IPS-18a (cell line): ENCODE results near the gene RAB44.

Experiments
- H3K27ac ChIP-seq: one replicate; pipeline ENCODE4 v1.5.1; 2013; ENCODE audit warnings: low read length
- H3K27me3 ChIP-seq: one replicate; pipeline ENCODE4 v1.6.1; 2013; ENCODE audit warnings: mild to moderate bottlenecking, low read length; ENCODE audit not compliant: control insufficient read depth, insufficient read depth
- H3K36me3 ChIP-seq: one replicate; pipeline ENCODE4 v1.6.1; 2013; ENCODE audit warnings: low read depth, low read length; ENCODE audit not compliant: control insufficient read depth
- H3K4me1 ChIP-seq: one replicate; pipeline ENCODE4 v1.6.1; 2013; ENCODE audit warnings: low read depth, low read length; ENCODE audit not compliant: control insufficient read depth
- H3K4me3 ChIP-seq: one replicate; pipeline ENCODE4 v1.5.1; 2013; ENCODE audit warnings: low read length
- H3K9ac ChIP-seq: one replicate; pipeline ENCODE4 v1.6.1; 2013; ENCODE audit warnings: mild to moderate bottlenecking, low read length, moderate library complexity
- H3K9me3 ChIP-seq: one replicate; pipeline ENCODE4 v1.6.1; 2013; ENCODE audit warnings: low read depth, low read length; ENCODE audit not compliant: control insufficient read depth

Gene RAB44

DNA sequence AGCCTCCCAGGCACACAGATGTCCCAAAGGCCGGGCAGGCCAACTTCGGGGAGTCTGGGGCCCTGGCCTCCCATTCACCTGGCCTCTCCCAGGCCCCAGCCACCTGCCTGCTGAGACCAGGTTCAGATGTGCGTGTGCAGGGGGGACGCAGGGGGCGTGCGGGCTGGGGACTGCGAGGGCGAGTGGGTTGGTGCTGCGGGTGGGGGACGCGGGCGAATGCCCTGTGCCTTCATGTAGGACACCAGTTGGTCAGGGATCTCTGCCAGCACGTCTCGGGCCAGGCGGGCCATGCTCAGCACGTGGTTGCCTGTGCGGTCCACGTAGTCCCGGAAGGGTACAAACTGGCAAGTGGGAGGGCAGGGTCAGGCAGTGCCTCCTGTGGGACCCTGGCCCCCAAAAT, 44.5 kb downstream of the RAB44 start:
- Histone ChIP-seq H3K4me1 (no peaks in the 10 kb centered on the region), H3K9ac (no peak overlapping the region), H3K9me3 (no peaks in the 10 kb centered on the region), H3K27me3 (no peaks in the 10 kb centered on the region), H3K27ac (no peak overlapping the region), H3K36me3 (no peaks in the 10 kb centered on the region), H3K4me3 (no peak overlapping the region)

DNA sequence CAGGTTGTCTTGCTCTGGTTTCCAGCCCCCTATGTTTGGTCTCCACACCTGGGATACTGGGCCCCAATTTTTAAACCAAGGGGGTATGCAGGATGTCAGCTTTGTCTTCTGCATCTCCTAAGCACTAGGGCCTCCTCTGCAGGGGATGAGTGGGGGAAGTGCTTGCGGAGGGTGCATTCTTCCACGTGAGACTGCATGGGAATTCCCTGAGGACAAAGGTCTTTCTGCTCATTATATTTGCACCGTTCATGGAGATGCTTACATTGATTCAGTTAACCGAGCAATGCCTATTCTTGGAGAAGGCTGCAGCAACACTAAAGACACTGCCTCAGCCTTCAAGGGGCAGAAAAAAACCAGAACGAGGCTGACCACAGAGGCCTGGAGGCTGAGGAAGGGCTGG, 45.4 kb downstream of the RAB44 start:
- Histone ChIP-seq H3K4me3 (no peak overlapping the region), H3K36me3 (no peaks in the 10 kb centered on the region), H3K27me3 (no peaks in the 10 kb centered on the region), H3K4me1 (no peaks in the 10 kb centered on the region), H3K27ac (no peak overlapping the region), H3K9ac (no peak overlapping the region), H3K9me3 (no peaks in the 10 kb centered on the region)

GRCh38 chr6:36743538-36744303, 46.1 kb downstream of the RAB44 start:
- H3K9ac ChIP-seq = no peak overlapping the region
- no peaks in the 10 kb centered on the region for H3K27me3 ChIP-seq
- no peaks in the 10 kb centered on the region for H3K36me3 ChIP-seq
- H3K4me3 ChIP-seq = no peak overlapping the region
- H3K4me1 ChIP-seq = no peaks in the 10 kb centered on the region
- no peak overlapping the region for H3K27ac ChIP-seq
- H3K9me3 ChIP-seq = no peaks in the 10 kb centered on the region

DNA sequence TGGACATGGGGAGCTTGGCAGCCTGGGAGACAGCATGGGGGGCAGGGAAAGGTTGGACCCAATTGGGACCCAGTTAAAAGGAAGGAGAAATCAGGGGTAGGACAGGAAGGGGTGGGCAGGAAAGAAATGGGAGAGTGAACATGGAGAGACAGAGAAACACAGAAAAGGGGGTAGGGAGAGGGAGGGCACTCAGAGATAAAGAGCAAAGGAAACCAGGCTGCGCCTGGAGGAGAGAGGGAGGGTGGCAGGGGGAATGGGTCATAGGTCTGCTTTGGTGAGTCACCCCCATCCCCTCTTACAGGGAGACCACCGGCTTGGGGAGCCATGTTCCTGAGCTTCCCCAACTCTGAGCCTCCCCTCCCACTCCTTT, 46.7 kb downstream of the RAB44 start:
- no peak overlapping the region for H3K4me3 ChIP-seq
- no peaks in the 10 kb centered on the region for H3K9me3 ChIP-seq
- no peak overlapping the region for H3K9ac ChIP-seq
- no peak overlapping the region for H3K27ac ChIP-seq
- H3K4me1 ChIP-seq = no peaks in the 10 kb centered on the region
- no peaks in the 10 kb centered on the region for H3K36me3 ChIP-seq
- no peaks in the 10 kb centered on the region for H3K27me3 ChIP-seq

DNA sequence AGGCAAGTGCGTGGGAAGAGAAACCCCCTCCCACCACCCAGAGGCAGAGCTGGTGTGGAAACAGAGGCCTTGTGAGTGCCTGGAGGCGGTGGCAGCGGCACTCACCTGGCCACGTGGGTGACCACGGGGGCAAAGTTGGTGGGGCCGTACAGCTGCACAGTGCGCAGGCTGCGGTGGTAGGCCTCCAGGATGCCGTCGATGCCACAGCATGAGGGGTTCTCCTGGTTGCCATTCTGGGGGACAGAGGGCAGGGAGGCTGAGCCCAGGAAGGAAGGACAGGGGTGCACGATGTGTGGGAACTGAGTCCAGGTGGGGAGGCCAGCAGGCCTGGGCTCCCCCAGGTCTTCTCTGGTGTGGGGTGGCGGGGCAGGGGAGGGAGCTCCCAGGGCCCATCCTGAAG, 47.7 kb downstream of the RAB44 start:
- no peaks in the 10 kb centered on the region for H3K27me3 ChIP-seq
- no peak overlapping the region for H3K9ac ChIP-seq
- H3K4me3 ChIP-seq = no peak overlapping the region
- H3K36me3 ChIP-seq = no peaks in the 10 kb centered on the region
- no peaks in the 10 kb centered on the region for H3K4me1 ChIP-seq
- no peaks in the 10 kb centered on the region for H3K9me3 ChIP-seq
- no peak overlapping the region for H3K27ac ChIP-seq

GRCh38 chr6:36745836-36746235, 48.2 kb downstream of the RAB44 start:
- H3K9ac ChIP-seq = no peak overlapping the region
- no peaks in the 10 kb centered on the region for H3K27me3 ChIP-seq
- no peaks in the 10 kb centered on the region for H3K4me1 ChIP-seq
- no peak overlapping the region for H3K27ac ChIP-seq
- H3K9me3 ChIP-seq = no peaks in the 10 kb centered on the region
- H3K4me3 ChIP-seq = no peak overlapping the region
- no peaks in the 10 kb centered on the region for H3K36me3 ChIP-seq

GRCh38 chr6:36746251-36746650, 48.6 kb downstream of the RAB44 start:
- Histone ChIP-seq H3K9ac (no peak overlapping the region), H3K27me3 (no peaks in the 10 kb centered on the region), H3K9me3 (no peaks in the 10 kb centered on the region), H3K36me3 (no peaks in the 10 kb centered on the region), H3K27ac (no peak overlapping the region), H3K4me1 (no peaks in the 10 kb centered on the region), H3K4me3 (no peak overlapping the region)

DNA sequence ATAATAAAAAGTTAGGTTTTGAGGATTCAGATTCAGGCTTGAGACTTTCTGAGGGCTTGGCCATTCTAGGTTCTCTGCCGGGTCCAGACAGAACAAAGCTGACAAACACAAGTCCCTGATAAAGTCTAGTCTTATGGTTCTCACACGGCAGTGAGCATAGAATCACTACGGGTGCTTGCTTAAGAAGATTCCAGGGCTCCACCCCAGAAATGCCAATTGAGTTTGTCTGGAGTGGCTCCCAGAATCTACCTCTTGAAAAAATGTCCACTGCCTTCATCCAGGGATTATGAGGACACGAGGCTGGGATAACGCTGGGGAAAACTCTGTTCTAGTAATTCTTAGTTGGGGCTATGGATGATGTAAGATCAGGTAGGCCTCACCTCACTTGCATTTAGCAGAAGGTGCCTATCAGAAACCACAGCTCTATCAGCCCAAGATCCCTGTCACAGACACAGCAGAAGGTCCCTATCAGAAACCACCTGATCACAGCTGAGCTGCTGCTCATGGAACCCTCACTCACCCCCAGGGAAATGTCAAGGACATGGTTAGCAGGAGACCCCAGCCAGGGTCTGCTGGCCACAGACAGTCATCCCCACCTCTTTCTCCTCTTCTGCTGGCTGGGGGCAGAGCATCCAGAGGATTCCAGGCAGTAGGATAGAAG, 52.3 kb downstream of the RAB44 start:
- H3K36me3 ChIP-seq = no peaks in the 10 kb centered on the region
- H3K9ac ChIP-seq = no peak overlapping the region
- H3K27me3 ChIP-seq = no peaks in the 10 kb centered on the region
- H3K27ac ChIP-seq = no peak overlapping the region
- no peak overlapping the region for H3K4me3 ChIP-seq
- no peaks in the 10 kb centered on the region for H3K9me3 ChIP-seq
- peaks cover 3% of the 10 kb centered on the region for H3K4me1 ChIP-seq

DNA sequence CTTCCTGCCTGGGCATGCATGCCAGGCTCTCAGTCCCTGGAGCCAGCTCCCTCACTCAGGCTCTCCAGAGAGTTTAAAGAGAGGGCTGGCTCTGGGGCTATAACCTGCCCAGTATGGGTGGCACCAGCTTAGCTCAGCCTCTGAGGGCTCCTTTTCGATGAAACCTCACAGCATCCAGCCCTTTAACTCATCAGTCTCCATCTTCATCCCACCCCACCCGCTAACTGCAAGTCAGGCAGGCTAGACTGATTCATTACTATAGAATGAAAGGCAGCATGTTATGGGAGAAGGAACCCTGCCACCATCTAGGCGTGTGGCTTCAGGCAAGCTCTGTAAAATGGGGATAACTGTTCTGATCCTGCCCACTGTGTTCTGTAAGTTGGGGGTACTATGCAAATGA, 53.5 kb downstream of the RAB44 start:
- H3K36me3 ChIP-seq = no peaks in the 10 kb centered on the region
- H3K9ac ChIP-seq = no peak overlapping the region
- H3K4me3 ChIP-seq = no peak overlapping the region
- H3K27me3 ChIP-seq = no peaks in the 10 kb centered on the region
- H3K27ac ChIP-seq = no peak overlapping the region
- H3K9me3 ChIP-seq = no peaks in the 10 kb centered on the region
- H3K4me1 ChIP-seq = peaks cover 3% of the 10 kb centered on the region

DNA sequence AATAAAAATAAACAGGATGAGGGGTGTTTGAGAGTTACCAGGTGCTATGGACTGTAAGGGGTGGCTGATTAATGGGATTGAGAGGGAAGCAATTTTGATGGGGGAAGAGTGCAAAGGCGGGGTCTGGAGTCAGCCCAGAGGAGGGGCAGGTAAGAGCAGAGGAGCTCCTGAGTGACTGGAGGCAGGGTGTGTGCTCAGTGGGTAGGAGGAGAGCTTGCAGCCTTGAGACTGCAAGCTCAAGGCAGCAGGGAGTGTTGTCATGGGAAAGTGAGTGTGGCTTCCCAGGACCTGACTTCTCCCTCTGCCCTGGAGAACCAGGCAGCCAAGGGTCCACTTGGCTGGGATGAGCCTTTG, 54.2 kb downstream of the RAB44 start:
- H3K4me1 ChIP-seq = peaks cover 3% of the 10 kb centered on the region
- no peaks in the 10 kb centered on the region for H3K9me3 ChIP-seq
- no peak overlapping the region for H3K27ac ChIP-seq
- no peak overlapping the region for H3K4me3 ChIP-seq
- no peaks in the 10 kb centered on the region for H3K36me3 ChIP-seq
- no peaks in the 10 kb centered on the region for H3K27me3 ChIP-seq
- H3K9ac ChIP-seq = no peak overlapping the region

GRCh38 chr6:36752187-36752885, 54.7 kb downstream of the RAB44 start:
- H3K4me1 ChIP-seq = peaks cover 3% of the 10 kb centered on the region
- no peaks in the 10 kb centered on the region for H3K9me3 ChIP-seq
- H3K27me3 ChIP-seq = no peaks in the 10 kb centered on the region
- H3K9ac ChIP-seq = no peak overlapping the region
- no peaks in the 10 kb centered on the region for H3K36me3 ChIP-seq
- no peak overlapping the region for H3K4me3 ChIP-seq
- no peak overlapping the region for H3K27ac ChIP-seq
